ENCODE results near the gene ADCY5. TPM values are rescaled to one million over a fixed set of nuclear protein-coding genes. Genes with fewer than 3 reads are reported as not detected.

The ADCY5 gene
- total RNA-seq, 1 donor from 2014 or later = 0.67 TPM

DNA sequence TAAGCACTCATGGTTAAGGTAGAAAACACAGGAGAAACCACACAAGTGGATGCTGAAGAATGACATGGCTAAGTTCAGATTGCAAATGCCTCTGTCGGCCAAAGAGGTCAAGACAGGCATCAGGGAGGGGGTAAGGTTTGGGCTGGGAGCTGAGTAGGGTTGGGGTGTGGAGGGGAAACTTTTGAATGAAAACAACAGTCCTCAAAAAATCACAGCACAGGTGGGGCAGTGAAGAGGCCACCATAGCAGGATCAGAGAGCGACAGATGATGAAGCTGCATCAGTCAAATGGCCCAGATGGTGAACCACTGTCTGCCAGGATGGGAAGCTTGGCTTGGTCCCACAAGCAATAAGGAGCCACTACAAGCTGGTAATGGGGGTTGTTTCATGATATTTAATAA lies 74.9 kb downstream of the ADCY5 start:
- peaks cover 20% of the 10 kb centered on the region for H3K27me3 ChIP-seq (ENCODE audit: control insufficient read depth, insufficient read depth, low read length)
- no peak overlapping the region for H3K4me3 ChIP-seq (ENCODE audit: low read depth, low read length)
- H3K36me3 ChIP-seq (ENCODE audit: control insufficient read depth, insufficient read depth, low read length) = no peaks in the 10 kb centered on the region
- DNase-seq (ENCODE audit: low read depth) = no peak
- TF ChIP-seq, protein P1, sequence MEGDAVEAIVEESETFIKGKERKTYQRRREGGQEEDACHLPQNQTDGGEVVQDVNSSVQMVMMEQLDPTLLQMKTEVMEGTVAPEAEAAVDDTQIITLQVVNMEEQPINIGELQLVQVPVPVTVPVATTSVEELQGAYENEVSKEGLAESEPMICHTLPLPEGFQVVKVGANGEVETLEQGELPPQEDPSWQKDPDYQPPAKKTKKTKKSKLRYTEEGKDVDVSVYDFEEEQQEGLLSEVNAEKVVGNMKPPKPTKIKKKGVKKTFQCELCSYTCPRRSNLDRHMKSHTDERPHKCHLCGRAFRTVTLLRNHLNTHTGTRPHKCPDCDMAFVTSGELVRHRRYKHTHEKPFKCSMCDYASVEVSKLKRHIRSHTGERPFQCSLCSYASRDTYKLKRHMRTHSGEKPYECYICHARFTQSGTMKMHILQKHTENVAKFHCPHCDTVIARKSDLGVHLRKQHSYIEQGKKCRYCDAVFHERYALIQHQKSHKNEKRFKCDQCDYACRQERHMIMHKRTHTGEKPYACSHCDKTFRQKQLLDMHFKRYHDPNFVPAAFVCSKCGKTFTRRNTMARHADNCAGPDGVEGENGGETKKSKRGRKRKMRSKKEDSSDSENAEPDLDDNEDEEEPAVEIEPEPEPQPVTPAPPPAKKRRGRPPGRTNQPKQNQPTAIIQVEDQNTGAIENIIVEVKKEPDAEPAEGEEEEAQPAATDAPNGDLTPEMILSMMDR (IDR thresholded peaks at IDR 0.05; ENCODE audit: insufficient read depth, low read length, poor library complexity, severe bottlenecking) = no peak

DNA sequence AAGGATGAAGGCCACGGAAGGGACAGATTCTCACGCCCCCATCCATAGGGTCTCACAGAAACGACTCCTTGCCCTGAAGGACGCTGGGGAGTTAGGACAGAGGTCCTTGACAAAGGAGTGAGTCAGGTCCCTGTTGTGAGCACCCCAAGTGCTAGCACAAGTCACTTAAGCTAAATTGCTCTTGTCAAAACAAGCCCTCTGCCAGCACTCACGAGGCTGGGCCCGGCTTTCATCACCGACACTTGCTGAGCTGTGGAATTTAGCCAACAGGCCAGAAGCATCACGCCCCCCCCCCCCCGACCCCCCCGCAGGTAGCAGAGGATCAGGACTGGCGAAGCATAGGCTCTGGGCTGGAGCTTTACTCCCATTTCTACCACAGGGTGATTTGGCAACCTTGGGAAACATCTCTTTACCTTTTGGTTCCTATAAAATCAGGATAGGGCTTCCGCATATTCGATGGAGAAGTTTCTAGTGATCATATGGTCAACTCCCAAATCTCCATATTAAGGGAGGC lies 75.4 kb downstream of the ADCY5 start:
- no peaks in the 10 kb centered on the region for H3K36me3 ChIP-seq (ENCODE audit: control insufficient read depth, insufficient read depth, low read length)
- no peak for DNase-seq (ENCODE audit: low read depth)
- H3K27me3 ChIP-seq (ENCODE audit: control insufficient read depth, insufficient read depth, low read length) = peaks cover 20% of the 10 kb centered on the region
- H3K4me3 ChIP-seq (ENCODE audit: low read depth, low read length) = no peak overlapping the region
- TF ChIP-seq, protein P1 (IDR thresholded peaks at IDR 0.05; ENCODE audit: insufficient read depth, low read length, poor library complexity, severe bottlenecking) = no peak

DNA sequence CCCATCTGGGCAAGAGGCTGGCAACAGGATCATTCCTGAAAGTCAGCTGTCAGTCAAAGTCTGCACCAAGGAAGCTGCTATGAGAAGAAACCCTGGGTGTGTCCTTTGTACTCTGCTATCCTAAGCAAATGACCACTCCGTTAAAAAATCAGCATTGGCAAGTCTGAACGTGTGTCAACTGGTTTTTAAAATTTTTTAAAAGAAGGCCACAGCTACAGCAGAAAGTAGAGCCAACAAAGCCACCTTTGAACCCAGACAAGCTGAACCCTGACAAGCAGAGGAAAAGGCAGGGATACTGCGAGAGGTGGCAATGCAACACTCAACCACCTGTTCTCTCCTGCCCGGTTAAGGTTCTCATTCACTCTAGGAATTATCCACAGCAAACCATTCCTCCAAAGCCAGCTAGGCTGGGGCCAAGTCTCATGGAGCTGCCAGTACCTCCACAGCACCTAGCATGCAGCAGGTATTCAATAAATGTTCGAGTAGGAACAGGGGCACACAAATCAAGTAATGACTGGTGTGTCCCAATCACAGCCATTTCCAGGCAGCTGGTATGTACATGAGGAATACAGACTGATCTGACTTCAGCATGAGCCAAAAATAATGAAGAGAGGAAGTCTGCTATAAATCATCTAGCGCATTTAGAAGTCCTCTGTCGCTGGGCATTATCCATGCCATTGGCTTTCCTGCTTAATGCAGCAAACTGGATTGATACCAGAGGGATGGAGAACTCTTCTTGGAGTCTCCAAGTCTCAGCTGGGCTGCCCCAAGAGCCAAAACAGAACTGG lies 76.0 kb downstream of the ADCY5 start:
- DNase-seq (ENCODE audit: low read depth) = no peak

DNA sequence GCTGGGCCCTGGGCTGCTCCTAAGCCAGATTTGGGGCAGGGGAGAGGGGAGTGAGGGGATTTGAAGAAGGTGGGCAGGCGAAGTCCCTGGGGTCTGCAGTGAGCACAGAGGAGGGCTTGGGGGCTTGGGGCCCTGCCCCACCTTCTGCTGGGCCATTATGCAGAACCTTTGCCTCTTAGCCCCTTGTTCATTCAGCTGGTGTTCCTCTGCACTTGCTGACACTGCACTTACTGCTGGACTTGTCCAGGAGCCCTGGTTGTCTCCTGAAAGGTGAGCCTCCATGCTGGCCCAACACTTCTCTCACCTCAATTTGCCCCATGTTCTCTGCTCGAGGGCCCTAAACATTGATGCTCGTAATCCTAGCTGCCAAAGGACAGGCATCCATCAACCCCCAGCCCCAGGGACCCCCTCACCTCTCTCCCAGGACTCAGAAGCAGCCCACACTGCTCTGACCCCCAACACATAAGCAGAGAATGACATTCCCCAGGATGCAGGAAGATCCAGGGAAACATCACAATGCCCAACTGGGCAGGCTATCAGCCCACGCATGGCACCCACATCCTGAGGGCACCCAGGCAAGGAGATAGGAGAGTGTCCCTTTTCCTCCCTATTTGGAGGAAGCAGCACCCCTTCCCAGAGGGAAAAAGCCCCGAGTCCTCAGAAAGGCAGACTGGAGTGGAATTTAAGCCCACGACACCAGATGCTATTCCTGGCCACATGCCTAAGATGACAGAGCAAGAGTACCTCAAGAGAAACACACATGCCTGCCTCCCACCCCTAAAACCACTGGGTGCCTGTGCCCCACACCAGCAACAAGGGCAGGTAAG lies 76.8 kb downstream of the ADCY5 start:
- DNase-seq (ENCODE audit: low read depth) = no peak
- no peak overlapping the region for H3K4me3 ChIP-seq (ENCODE audit: low read depth, low read length)
- peaks cover 20% of the 10 kb centered on the region for H3K27me3 ChIP-seq (ENCODE audit: control insufficient read depth, insufficient read depth, low read length)
- TF ChIP-seq, protein P1 (IDR thresholded peaks at IDR 0.05; ENCODE audit: insufficient read depth, low read length, poor library complexity, severe bottlenecking) = no peak
- H3K36me3 ChIP-seq (ENCODE audit: control insufficient read depth, insufficient read depth, low read length) = no peaks in the 10 kb centered on the region

More for the DNA sequence above, 76.0 kb downstream of the ADCY5 start:
- no peaks in the 10 kb centered on the region for H3K36me3 ChIP-seq (ENCODE audit: control insufficient read depth, insufficient read depth, low read length)
- TF ChIP-seq, protein P1 (IDR thresholded peaks at IDR 0.05; ENCODE audit: insufficient read depth, low read length, poor library complexity, severe bottlenecking) = no peak
- no peak overlapping the region for H3K4me3 ChIP-seq (ENCODE audit: low read depth, low read length)
- H3K27me3 ChIP-seq (ENCODE audit: control insufficient read depth, insufficient read depth, low read length) = peaks cover 20% of the 10 kb centered on the region

DNA sequence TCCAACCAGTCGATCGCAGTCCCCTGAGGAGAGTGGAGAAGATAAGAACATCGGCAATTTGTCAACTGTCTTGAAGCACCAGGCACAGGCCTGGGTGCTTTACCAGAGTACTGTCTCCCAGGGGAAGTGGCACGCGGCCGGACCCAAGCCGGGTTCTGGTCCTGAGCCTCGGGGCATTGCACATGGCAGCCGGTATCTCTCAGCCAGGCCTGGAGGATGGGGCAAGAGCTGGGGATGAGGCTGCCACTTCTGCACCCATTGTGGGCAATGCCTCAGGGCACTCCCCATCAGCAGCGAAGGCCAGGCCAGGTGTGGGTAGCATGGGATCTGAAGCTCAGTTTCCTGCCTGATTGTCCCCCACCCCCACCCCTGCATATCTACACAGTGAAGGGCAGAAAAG lies 77.5 kb downstream of the ADCY5 start:
- no peak for DNase-seq (ENCODE audit: low read depth)
- Histone ChIP-seq H3K27me3 (ENCODE audit: control insufficient read depth, insufficient read depth, low read length) (peaks cover 20% of the 10 kb centered on the region), H3K36me3 (ENCODE audit: control insufficient read depth, insufficient read depth, low read length) (no peaks in the 10 kb centered on the region), H3K4me3 (ENCODE audit: low read depth, low read length) (no peak overlapping the region)
- TF ChIP-seq, protein P1 (IDR thresholded peaks at IDR 0.05; ENCODE audit: insufficient read depth, low read length, poor library complexity, severe bottlenecking) = no peak

All from kidney epithelial cell (primary cell).